Lung (tissue), 12 donors: ENCODE measurements around the gene PISD. TPM values are rescaled to one million over a fixed set of nuclear protein-coding genes. Genes with fewer than 3 reads are reported as not detected.

Experiments
- ATAC-seq: fragments of 200-7000 bp; cut with Tn5 transposase; one replicate; pipeline ENCODE4 v1.9.1; 2020; ENCODE audit warnings: moderate number of reproducible peaks; ENCODE audit not compliant: insufficient read depth, low FRiP score
- DNase-seq, 3 donors: peaks; one replicate each; pipeline ENCODE4 v3.0.0-alpha.2; 2013 to 2017
- H3K27ac ChIP-seq, 2 donors: one replicate each; pipeline ENCODE4 v1.5.1; 2013; ENCODE audit warnings: mild to moderate bottlenecking in 2 of 2, moderate library complexity in 2 of 2, control low read depth in 1 of 2, inconsistent platforms in 1 of 2, low read depth in 1 of 2, low read length in 1 of 2
- H3K27me3 ChIP-seq, 3 donors: one replicate each; pipeline ENCODE4 v1.5.1; 2013; ENCODE audit warnings: low read length in 2 of 3; ENCODE audit not compliant: control insufficient read depth in 3 of 3, insufficient read depth in 3 of 3
- H3K36me3 ChIP-seq, 4 donors: one replicate each; pipeline ENCODE4 v1.5.1; 2013; ENCODE audit warnings: low read length in 4 of 4, mild to moderate bottlenecking in 1 of 4, moderate library complexity in 1 of 4; ENCODE audit not compliant: control insufficient read depth in 4 of 4, insufficient read depth in 4 of 4
- H3K4me1 ChIP-seq, 5 donors: one replicate each; pipeline ENCODE4 v1.5.1; 2013; ENCODE audit warnings: low read length in 5 of 5, mild to moderate bottlenecking in 2 of 5, moderate library complexity in 1 of 5; ENCODE audit not compliant: control insufficient read depth in 5 of 5, insufficient read depth in 5 of 5
- H3K4me3 ChIP-seq: one replicate; pipeline ENCODE4 v1.5.1; 2013; ENCODE audit warnings: mild to moderate bottlenecking, control low read depth, moderate library complexity
- H3K9ac ChIP-seq, 2 donors: one replicate each; pipeline ENCODE4 v1.5.1; 2013; ENCODE audit warnings: low read length in 2 of 2, control low read depth in 1 of 2; ENCODE audit not compliant: insufficient read depth in 1 of 2
- H3K9me3 ChIP-seq, 4 donors: one replicate each; pipeline ENCODE4 v1.5.1; 2013; ENCODE audit warnings: low read length in 3 of 4, mild to moderate bottlenecking in 1 of 4, moderate library complexity in 1 of 4; ENCODE audit not compliant: control insufficient read depth in 4 of 4, insufficient read depth in 3 of 4
- CTCF ChIP-seq: IDR thresholded peaks from 2 replicates; pipeline ENCODE4 v1.5.1; 2012; ENCODE audit warnings: mild to moderate bottlenecking; ENCODE audit errors: control extremely low read depth, extremely low read depth
- WGBS, 2 donors: extraction: QIAGEN DNeasy Blood & Tissue Kit; methylation state at CpG; one replicate each; pipeline ENCODE4 v1.1.7; 2013; 5-methylcytosine and 5-hydroxymethylcytosine counted together
- polyA plus RNA-seq, 2 donors: library from polyadenylated mRNA; stranded (reverse); fragments of 200-250 nt; gene quantifications; one replicate each; pipeline ENCODE4 v1.2.1, GENCODE V29; 2013
- total RNA-seq, 2 donors: library from RNA; depleted of rRNA in 1 of 2; stranded (reverse); fragments of >200 nt in 1 of 2; gene quantifications; one replicate each; pipeline ENCODE4 v1.2.1, GENCODE V29; 2014 to 2021
- donor health status: control.
- donor health status: control.
- donor health status: Bipolar disorder and iron deficiency.
- donor health status: healthy.
- donor health status: DM: yes; HTN: yes; CAD: no.

Gene PISD
- total and polyA plus RNA-seq, 4 donors, result 25.7 to 94.6 (median 46.8) TPM

GRCh38 chr22:31653944-31654343, 8.1 kb downstream of the PISD start:
- Histone ChIP-seq H3K27ac (no peak overlapping the region), H3K9me3 (no peaks in the 10 kb centered on the region), H3K9ac (no peak overlapping the region), H3K4me3 (no peak overlapping the region), H3K36me3 (peaks cover 0 to 4% (median 1%) of the 10 kb centered on the region in 4 donors), H3K27me3 (no peaks in the 10 kb centered on the region), H3K4me1 (peaks cover 0 to 6% (median 0%) of the 10 kb centered on the region in 5 donors)
- TF ChIP-seq CTCF, result no peak
- ATAC-seq (no peak), DNase-seq (no peak)
- 91 to 92% methylated on average over 2 of the region's 2 CpGs for WGBS, 2 donors

- no peak overlapping the region for H3K27ac ChIP-seq
- 77 to 80% methylated on average over 9 of the region's 9 CpGs for WGBS, 2 donors
- no peak for ATAC-seq
Observed at GRCh38 chr22:31652911-31653684, 8.9 kb downstream of the PISD start.

GRCh38 chr22:31652088-31652487, 9.9 kb downstream of the PISD start:
- H3K9ac ChIP-seq, result no peak overlapping the region
- no peaks in the 10 kb centered on the region for H3K27me3 ChIP-seq
- DNase-seq (no peak), ATAC-seq (no peak)
- H3K27ac ChIP-seq, result no peak overlapping the region
- peaks cover under 1 to 8% (median 5%) of the 10 kb centered on the region in 4 donors for H3K36me3 ChIP-seq
- no peak overlapping the region for H3K4me3 ChIP-seq
- H3K9me3 ChIP-seq, result no peaks in the 10 kb centered on the region
- 88 to 90% methylated on average over 9 of the region's 9 CpGs for WGBS, 2 donors
- peaks cover 0 to 8% (median 0%) of the 10 kb centered on the region in 5 donors for H3K4me1 ChIP-seq
- no peak for TF ChIP-seq CTCF

More at GRCh38 chr22:31652911-31653684, 8.9 kb downstream of the PISD start:
- Histone ChIP-seq H3K4me1 (peaks cover 0 to 6% (median 0%) of the 10 kb centered on the region in 5 donors), H3K36me3 (peaks cover 0 to 4% (median 2%) of the 10 kb centered on the region in 4 donors), H3K4me3 (no peak overlapping the region), H3K9me3 (no peaks in the 10 kb centered on the region), H3K27me3 (no peaks in the 10 kb centered on the region), H3K9ac (no peak overlapping the region)
- no peak for TF ChIP-seq CTCF
- no peak for DNase-seq
